Activated naive CD8-positive, alpha-beta T cell treated with anti-CD3 and anti-CD28 coated beads, Interleukin-2, amount 50 U/mL, for 24 hours (primary cell): Measurements from ENCODE around the gene RAI14.

Source experiments
- ATAC-seq: fragments of 150-1000 bp; cut with Tn5 transposase; one replicate; pipeline ENCODE4 v1.10.0; 2021
- DNase-seq: peaks from one replicate; pipeline ENCODE4 v3.0.0; 2021
- H3K27ac Mint-ChIP-seq: one replicate; pipeline ENCODE4 v1.8.0; 2021; ENCODE audit warnings: mild to moderate bottlenecking, mixed read lengths
- H3K27me3 Mint-ChIP-seq: one replicate; pipeline ENCODE4 v1.8.0; 2021; ENCODE audit warnings: mixed read lengths
- H3K36me3 Mint-ChIP-seq: one replicate; pipeline ENCODE4 v1.8.0; 2021; ENCODE audit warnings: low read depth, mixed read lengths
- H3K4me1 Mint-ChIP-seq: one replicate; pipeline ENCODE4 v1.8.0; 2021; ENCODE audit warnings: mixed read lengths
- H3K4me3 Mint-ChIP-seq: one replicate; pipeline ENCODE4 v1.8.0; 2021; ENCODE audit warnings: mild to moderate bottlenecking, moderate library complexity, mixed read lengths
- H3K9me3 Mint-ChIP-seq: one replicate; pipeline ENCODE4 v1.8.0; 2021; ENCODE audit warnings: mixed read lengths

Gene RAI14

GRCh38 chr5:34656001-34656699 is at the start of gene RAI14:
Gene RAI14 (plus strand): TSS chr5:34656328. CDS start chr5:34686920, 30,592 bp downstream.
- Mint-ChIP-seq H3K9me3 (no peaks in the 10 kb centered on the region), H3K4me3 (peak within 1 kb of the TSS; percentile 78), H3K36me3 (no peaks in the 10 kb centered on the region), H3K4me1 (peaks cover 18% of the 10 kb centered on the region), H3K27me3 (peaks cover 61% of the 10 kb centered on the region), H3K27ac (peak within 1 kb of the TSS; percentile 44)
- peak; percentile 22 for DNase-seq
- ATAC-seq = peak; percentile 17

DNA sequence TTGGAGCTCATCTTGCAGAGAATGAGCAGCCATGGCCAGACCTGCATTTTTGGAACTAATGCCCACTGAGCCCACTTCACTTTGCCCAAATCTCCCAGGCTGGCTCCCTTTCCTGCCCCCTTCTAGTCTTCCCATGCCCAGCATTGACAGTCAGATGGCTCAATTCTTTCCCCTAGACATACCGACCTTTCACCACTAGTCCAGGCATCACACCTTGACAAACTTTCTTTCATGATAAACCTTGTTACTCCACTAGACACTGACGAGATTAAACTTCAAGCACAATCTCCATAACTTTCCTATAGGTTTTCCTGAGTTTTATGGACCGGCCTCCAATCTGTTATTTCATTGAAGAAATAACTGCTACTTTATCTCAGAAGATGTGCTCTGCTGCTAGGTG is 47.8 kb upstream of the RAI14 start:
- ATAC-seq (no peak), DNase-seq (no peak)
- Mint-ChIP-seq H3K4me3 (no peak overlapping the region), H3K27ac (no peak overlapping the region), H3K9me3 (no peaks in the 10 kb centered on the region), H3K27me3 (peaks cover 18% of the 10 kb centered on the region), H3K4me1 (no peaks in the 10 kb centered on the region), H3K36me3 (no peaks in the 10 kb centered on the region)

- H3K36me3 Mint-ChIP-seq = no peaks in the 10 kb centered on the region
- DNase-seq (no peak), ATAC-seq (no peak)
- no peaks in the 10 kb centered on the region for H3K9me3 Mint-ChIP-seq
- H3K4me3 Mint-ChIP-seq = no peak overlapping the region
- peaks cover 18% of the 10 kb centered on the region for H3K27me3 Mint-ChIP-seq
- no peaks in the 10 kb centered on the region for H3K4me1 Mint-ChIP-seq
- H3K27ac Mint-ChIP-seq = no peak overlapping the region
Observed at GRCh38 chr5:34608859-34609648, 47.1 kb upstream of the RAI14 start.

DNA sequence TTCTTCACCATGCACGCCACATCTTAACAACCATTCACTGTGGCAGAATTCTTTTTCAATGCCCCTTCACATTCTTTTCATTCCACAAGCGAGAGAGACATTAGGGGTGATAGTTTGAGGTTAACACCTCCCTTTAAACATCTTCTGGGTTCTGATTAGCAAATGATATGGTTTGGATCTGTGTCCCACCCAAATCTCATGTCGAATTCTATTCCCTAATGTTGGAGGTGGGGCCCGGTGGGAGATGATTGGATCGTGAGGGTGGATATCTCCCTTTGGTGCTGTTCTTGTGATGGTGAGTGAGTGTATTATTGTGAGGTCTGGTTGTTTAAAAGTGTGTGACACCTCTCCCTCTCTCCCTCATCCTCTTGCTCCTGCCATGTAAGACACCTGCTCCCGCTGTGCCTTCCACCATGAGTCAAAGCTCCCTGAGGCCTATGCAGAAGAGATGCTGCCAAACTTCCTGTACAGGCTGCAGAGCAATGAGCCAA is 46.1 kb upstream of the RAI14 start:
- H3K27me3 Mint-ChIP-seq = peaks cover 20% of the 10 kb centered on the region
- ATAC-seq = no peak
- no peak for DNase-seq
- no peaks in the 10 kb centered on the region for H3K4me1 Mint-ChIP-seq
- no peak overlapping the region for H3K4me3 Mint-ChIP-seq
- no peaks in the 10 kb centered on the region for H3K9me3 Mint-ChIP-seq
- no peak overlapping the region for H3K27ac Mint-ChIP-seq
- H3K36me3 Mint-ChIP-seq = no peaks in the 10 kb centered on the region

DNA sequence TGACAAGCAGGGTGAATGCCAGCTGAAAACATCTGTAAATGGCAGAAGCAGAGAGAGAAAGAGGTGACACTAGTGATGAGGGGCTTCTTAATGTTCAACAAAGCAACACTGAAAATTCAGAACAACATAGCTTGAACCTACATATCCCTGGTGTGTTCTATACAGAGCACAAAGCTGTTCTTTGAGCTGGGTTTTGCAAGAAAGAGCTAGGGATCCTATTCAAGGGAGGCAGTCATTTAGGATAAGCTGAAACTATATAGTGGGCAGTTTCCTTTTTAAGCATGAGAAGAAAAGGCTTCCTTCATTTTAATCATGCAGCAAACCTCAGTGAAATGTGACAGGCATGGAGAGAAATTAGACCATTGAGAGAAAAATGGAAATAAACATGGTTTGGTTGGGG is 45.6 kb upstream of the RAI14 start:
- Mint-ChIP-seq H3K36me3 (no peaks in the 10 kb centered on the region), H3K4me3 (no peak overlapping the region), H3K27me3 (peaks cover 22% of the 10 kb centered on the region), H3K27ac (no peak overlapping the region), H3K9me3 (no peaks in the 10 kb centered on the region), H3K4me1 (no peaks in the 10 kb centered on the region)
- no peak for ATAC-seq
- no peak for DNase-seq

DNA sequence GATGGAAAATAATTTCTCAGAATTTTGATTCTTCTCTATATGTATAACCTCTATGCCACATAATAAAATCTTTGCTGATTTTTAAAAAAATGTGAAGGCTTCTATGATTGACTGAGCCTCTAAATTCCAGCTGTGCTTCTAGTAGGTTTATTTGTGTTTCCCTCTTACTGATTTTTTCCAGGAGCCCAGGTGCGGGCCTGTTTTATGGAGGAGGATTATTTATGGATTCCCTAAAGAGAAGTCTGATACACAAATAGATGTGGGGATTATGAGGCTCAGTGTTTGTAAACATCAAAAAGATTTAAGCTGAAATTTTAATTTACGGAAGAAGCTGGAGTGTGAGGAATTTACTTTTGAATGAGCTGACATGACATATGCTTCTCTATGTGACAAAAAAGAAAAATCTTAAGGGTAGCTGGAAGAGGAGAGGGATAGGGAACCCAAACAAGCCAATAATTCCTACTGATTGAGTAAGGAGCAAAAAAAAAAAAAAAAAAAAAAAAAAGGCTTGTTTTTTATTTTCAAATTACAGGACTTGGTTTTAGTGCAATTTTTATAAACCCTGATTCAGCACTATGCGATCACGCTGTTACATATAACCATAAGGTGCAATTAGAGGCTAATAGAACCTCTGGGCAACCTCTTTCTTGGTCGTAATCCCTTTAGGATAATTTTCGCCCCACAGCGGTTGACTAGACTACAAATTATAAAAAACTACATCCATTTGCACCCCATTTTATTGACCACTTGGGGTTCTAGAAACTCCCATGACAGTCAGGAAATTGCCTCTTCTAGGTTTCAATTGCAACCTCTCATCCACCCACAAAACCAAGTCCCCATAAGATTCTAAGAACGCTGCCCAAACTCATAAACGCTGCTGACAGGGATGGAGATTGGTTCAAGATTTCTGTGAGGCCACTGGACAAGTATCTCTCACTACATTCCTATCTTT is 44.4 kb upstream of the RAI14 start:
- ATAC-seq = no peak
- Mint-ChIP-seq H3K4me3 (no peak overlapping the region), H3K4me1 (no peaks in the 10 kb centered on the region), H3K27ac (no peak overlapping the region), H3K27me3 (peaks cover 26% of the 10 kb centered on the region), H3K9me3 (no peaks in the 10 kb centered on the region), H3K36me3 (no peaks in the 10 kb centered on the region)
- DNase-seq = no peak

DNA sequence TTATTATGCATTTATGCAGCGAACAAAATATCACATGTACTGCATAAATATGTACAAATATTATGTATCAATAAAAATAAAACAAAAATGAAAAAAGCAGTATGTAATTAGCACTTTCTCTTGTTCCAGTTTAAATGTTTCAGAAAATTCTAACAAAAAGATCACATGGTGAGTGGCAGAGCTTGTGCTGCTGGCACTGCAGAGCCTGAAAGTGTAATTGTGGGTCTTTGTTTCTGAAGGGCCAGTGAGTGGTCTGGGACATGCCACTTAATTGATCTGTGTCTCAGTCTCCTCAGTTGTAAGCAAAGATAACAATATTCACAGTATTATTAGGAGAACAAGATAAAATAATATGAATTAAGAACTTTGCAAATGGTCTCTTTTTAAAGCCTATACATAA is 39.5 kb upstream of the RAI14 start:
- H3K27ac Mint-ChIP-seq = no peak overlapping the region
- ATAC-seq (no peak), DNase-seq (no peak)
- no peaks in the 10 kb centered on the region for H3K36me3 Mint-ChIP-seq
- H3K9me3 Mint-ChIP-seq = no peaks in the 10 kb centered on the region
- peaks cover 29% of the 10 kb centered on the region for H3K4me1 Mint-ChIP-seq
- no peak overlapping the region for H3K4me3 Mint-ChIP-seq
- peaks cover 20% of the 10 kb centered on the region for H3K27me3 Mint-ChIP-seq

DNA sequence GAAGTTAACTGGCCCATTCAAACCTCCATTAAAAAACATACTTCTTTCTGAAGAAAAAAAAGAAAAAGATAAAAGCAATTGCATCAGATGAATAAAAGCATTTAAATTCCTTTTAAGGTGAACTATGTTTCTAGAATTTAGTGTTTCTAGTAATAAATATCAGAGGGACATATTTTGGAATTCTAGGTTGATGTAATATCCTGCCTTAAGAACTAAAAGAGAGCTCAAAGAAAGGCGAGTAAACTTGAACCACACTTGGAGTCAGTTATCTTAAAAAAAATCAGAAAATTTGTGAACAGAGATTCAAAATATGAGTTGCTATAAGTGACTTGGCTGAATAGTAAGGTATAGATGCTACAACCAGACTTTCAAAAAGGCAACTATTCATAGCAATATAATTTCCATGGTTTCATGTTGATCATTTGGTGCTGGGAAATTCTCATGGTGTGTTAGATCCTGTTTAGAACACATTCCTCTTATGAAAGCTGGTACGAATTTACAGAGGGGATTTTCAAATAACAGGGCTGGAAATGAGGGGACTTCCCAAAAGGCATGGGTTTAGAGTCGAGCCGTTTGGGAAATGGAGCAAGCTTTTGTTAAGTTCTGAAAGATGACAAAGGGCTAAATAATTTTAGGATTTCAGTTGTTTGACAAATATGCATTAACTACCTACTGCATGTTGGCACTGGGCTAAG is 37.6 kb upstream of the RAI14 start:
- H3K9me3 Mint-ChIP-seq = peaks cover 5% of the 10 kb centered on the region
- DNase-seq (no peak), ATAC-seq (no peak)
- no peaks in the 10 kb centered on the region for H3K36me3 Mint-ChIP-seq
- H3K27ac Mint-ChIP-seq = peak overlapping the region; percentile 22
- H3K4me1 Mint-ChIP-seq = peaks cover 39% of the 10 kb centered on the region
- peaks cover 20% of the 10 kb centered on the region for H3K27me3 Mint-ChIP-seq
- H3K4me3 Mint-ChIP-seq = no peak overlapping the region

DNA sequence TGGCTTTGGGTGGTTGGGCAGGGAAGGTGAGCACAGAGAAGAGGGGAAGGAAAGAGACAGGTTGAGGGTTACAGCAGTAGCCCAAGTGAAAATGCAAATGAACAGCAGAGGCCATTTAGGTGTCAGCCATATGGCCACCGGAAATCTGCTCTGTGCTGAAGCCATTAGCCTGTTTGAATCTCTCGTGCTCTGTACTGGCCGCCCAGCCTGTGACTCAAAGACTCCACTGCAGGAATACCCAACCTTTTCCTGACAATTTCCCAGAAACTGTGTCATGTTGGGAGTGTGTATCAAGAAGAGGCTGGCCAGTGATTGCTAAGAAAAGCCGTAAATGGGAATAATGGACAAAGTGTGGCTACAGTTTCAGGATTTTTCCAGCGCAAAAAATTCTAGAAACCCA is 35.9 kb upstream of the RAI14 start:
- Mint-ChIP-seq H3K27me3 (peaks cover 23% of the 10 kb centered on the region), H3K4me1 (peaks cover 39% of the 10 kb centered on the region), H3K27ac (peak overlapping the region; percentile 8), H3K36me3 (no peaks in the 10 kb centered on the region), H3K4me3 (no peak overlapping the region), H3K9me3 (peaks cover 5% of the 10 kb centered on the region)
- no peak for DNase-seq
- no peak for ATAC-seq

GRCh38 chr5:34621277-34622097 is 34.6 kb upstream of the RAI14 start:
- Mint-ChIP-seq H3K27me3 (peaks cover 19% of the 10 kb centered on the region), H3K4me1 (peaks cover 39% of the 10 kb centered on the region), H3K27ac (peak overlapping the region; percentile 64), H3K4me3 (no peak overlapping the region), H3K9me3 (peaks cover 5% of the 10 kb centered on the region), H3K36me3 (no peaks in the 10 kb centered on the region)
- ATAC-seq (peak; percentile 79), DNase-seq (peak; percentile 5)

DNA sequence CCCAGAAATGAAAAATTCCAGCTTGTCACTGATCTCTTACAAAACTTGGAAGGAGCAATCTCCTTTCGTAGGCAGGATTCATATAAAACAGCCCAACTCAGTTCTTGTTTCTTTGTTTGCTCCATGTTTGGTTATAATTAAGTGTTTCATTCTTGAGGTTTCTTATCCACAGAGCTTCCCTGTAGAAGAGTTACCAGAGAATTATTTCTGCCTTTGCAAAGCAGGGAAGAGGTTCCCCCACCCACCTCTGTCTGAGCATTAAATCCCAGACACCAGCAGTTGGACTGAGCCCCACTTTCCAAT is 34.1 kb upstream of the RAI14 start:
- no peak overlapping the region for H3K4me3 Mint-ChIP-seq
- peak overlapping the region; percentile 64 for H3K27ac Mint-ChIP-seq
- DNase-seq = no peak
- ATAC-seq = no peak
- peaks cover 39% of the 10 kb centered on the region for H3K4me1 Mint-ChIP-seq
- peaks cover 17% of the 10 kb centered on the region for H3K27me3 Mint-ChIP-seq
- H3K36me3 Mint-ChIP-seq = no peaks in the 10 kb centered on the region
- H3K9me3 Mint-ChIP-seq = peaks cover 5% of the 10 kb centered on the region

GRCh38 chr5:34624691-34625090 is 31.4 kb upstream of the RAI14 start:
- no peak for DNase-seq

GRCh38 chr5:34625246-34625645 is 30.9 kb upstream of the RAI14 start:
- H3K4me1 Mint-ChIP-seq = peaks cover 21% of the 10 kb centered on the region
- peaks cover 13% of the 10 kb centered on the region for H3K27me3 Mint-ChIP-seq
- no peak overlapping the region for H3K4me3 Mint-ChIP-seq
- no peak for ATAC-seq
- peaks cover 8% of the 10 kb centered on the region for H3K9me3 Mint-ChIP-seq
- DNase-seq = no peak
- no peak overlapping the region for H3K27ac Mint-ChIP-seq
- no peaks in the 10 kb centered on the region for H3K36me3 Mint-ChIP-seq

More at GRCh38 chr5:34624691-34625090, 31.4 kb upstream of the RAI14 start:
- Mint-ChIP-seq H3K27ac (no peak overlapping the region), H3K4me1 (peaks cover 26% of the 10 kb centered on the region), H3K9me3 (peaks cover 5% of the 10 kb centered on the region), H3K27me3 (peaks cover 10% of the 10 kb centered on the region), H3K36me3 (no peaks in the 10 kb centered on the region), H3K4me3 (no peak overlapping the region)
- no peak for ATAC-seq
